Measurements from ENCODE around the gene TTC16.

DNA sequence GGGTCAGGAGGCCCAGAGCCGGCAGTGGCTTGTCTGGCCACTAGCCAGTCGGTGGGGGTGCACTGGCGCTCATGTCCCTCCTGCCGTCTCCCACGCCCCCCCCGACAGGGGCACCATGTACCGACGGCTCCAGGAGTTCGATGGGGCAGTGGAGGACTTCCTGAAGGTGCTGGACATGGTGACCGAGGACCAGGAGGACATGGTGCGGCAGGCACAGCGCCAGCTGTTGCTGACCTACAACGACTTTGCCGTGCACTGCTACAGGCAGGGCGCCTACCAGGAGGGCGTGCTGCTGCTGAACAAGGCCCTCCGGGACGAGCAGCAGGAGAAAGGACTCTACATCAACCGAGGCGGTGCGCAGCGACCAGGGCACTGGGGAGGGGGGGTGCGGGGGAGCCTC lies 8.1 kb downstream of the TTC16 start:
- TF ChIP-seq, protein P1, sequence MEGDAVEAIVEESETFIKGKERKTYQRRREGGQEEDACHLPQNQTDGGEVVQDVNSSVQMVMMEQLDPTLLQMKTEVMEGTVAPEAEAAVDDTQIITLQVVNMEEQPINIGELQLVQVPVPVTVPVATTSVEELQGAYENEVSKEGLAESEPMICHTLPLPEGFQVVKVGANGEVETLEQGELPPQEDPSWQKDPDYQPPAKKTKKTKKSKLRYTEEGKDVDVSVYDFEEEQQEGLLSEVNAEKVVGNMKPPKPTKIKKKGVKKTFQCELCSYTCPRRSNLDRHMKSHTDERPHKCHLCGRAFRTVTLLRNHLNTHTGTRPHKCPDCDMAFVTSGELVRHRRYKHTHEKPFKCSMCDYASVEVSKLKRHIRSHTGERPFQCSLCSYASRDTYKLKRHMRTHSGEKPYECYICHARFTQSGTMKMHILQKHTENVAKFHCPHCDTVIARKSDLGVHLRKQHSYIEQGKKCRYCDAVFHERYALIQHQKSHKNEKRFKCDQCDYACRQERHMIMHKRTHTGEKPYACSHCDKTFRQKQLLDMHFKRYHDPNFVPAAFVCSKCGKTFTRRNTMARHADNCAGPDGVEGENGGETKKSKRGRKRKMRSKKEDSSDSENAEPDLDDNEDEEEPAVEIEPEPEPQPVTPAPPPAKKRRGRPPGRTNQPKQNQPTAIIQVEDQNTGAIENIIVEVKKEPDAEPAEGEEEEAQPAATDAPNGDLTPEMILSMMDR (conservative IDR thresholded peaks at IDR 0.05 in 1 of 2, IDR thresholded peaks at IDR 0.05 in 1 of 2; ENCODE audit: low read depth in 1 of 2, low read length in 2 of 2) = no peak
- no peak for TF ChIP-seq EZH2 (IDR thresholded peaks at IDR 0.05; ENCODE audit: low read length, missing control alignments)

Measured in fibroblast of lung (primary cell).